Adrenal gland (tissue), 12 donors: ENCODE measurements around the gene FRMD1. TPM values are rescaled to one million over a fixed set of nuclear protein-coding genes. Genes with fewer than 3 reads are reported as not detected.

Experiments used
- DNase-seq, 7 donors: peaks; one replicate each; pipeline ENCODE4 v3.0.0-alpha.2; 2019 to 2020
- H3K27ac ChIP-seq, 5 donors: fragments of 200-600 bp; sonication (generic) in 4 of 5; 1 replicate in 3 of 5; 2 replicates in 2 of 5; pipeline versions ENCODE4 v1.5.1 to v1.8.0; 2016 to 2020; ENCODE audit warnings: mild to moderate bottlenecking in 1 of 5
- H3K27me3 ChIP-seq: fragments of 200-600 bp; 2 replicates; pipeline ENCODE4 v1.8.0; 2021
- H3K36me3 ChIP-seq, 2 donors: fragments of 200-600 bp; replicated peaks in 1 of 2; 1 replicate in 1 of 2; 2 replicates in 1 of 2; pipeline versions ENCODE4 v1.5.1 to v1.8.0; 2018 to 2022
- H3K4me1 ChIP-seq, 2 donors: fragments of 200-600 bp; replicated peaks in 1 of 2; 1 replicate in 1 of 2; 2 replicates in 1 of 2; pipeline versions ENCODE4 v1.5.1 to v1.8.0; 2018 to 2021
- H3K4me3 ChIP-seq, 4 donors: fragments of 200-600 bp; sonication (generic) in 3 of 4; one replicate each; pipeline ENCODE4 v1.5.1; 2016 to 2018
- H3K9me3 ChIP-seq, 3 donors: fragments of 200-600 bp; sonication (generic) in 1 of 3; replicated peaks in 1 of 3; 1 replicate in 2 of 3; 2 replicates in 1 of 3; pipeline versions ENCODE4 v1.5.1 to v1.8.0; 2016 to 2021
- CTCF ChIP-seq, 6 experiments: fragments of 450-650 bp in 4 of 6; fragments of 200-600 bp in 2 of 6; sonication (generic) in 1 of 6; IDR thresholded peaks; 1 replicate in 5 of 6; 2 replicates in 1 of 6; pipeline versions ENCODE4 v1.5.1 to v1.8.0; 2016 to 2021; ENCODE audit warnings: antibody characterized with exemption in 6 of 6, mild to moderate bottlenecking in 2 of 6, moderate library complexity in 1 of 6
- POLR2A ChIP-seq, 2 donors: fragments of 450-650 bp; IDR thresholded peaks; one replicate each; pipeline ENCODE4 v1.6.1; 2017; ENCODE audit warnings: antibody characterized with exemption in 2 of 2, mild to moderate bottlenecking in 2 of 2, moderate library complexity in 1 of 2
- WGBS, 4 donors: extraction: QIAGEN DNeasy Blood & Tissue Kit in 2 of 4; methylation state at CpG; one replicate each; pipeline versions ENCODE4 v1.1.5 to v1.1.7; 2013 to 2017; 5-methylcytosine and 5-hydroxymethylcytosine counted together
- intact Hi-C, 2 donors: fragments of 100-400 bp; cut with DNase I; formaldehyde crosslinking; loops; one replicate each; pipeline versions ENCODE4 v1.14.1 to v1.15.0; 2022 to 2023
- polyA plus RNA-seq, 3 donors: library from polyadenylated mRNA; stranded (reverse); fragments of 200-250 nt in 2 of 3; fragments of 350-450 nt in 1 of 3; fragmentation: Illumina TruSeq in 1 of 3; extraction: RNeasy Lipid Tissue Mini Kit (QIAGEN cat#74804) in 1 of 3; gene quantifications; one replicate each; pipeline ENCODE4 v1.2.3, GENCODE V29; 2013 to 2014
- total RNA-seq, 9 donors: library from RNA; depleted of rRNA in 4 of 9; stranded (reverse); fragments of >200 nt in 4 of 9; fragments of 120-200 nt in 1 of 9; fragmentation: NEBNext Ultra II Directional in 1 of 9; extraction: Animal tissue kit (Norgen Biotek cat#: 25700) in 1 of 9; gene quantifications; one replicate each; pipeline versions ENCODE4 v1.1.0 to v1.2.4, GENCODE V29; 2013 to 2023
- donor health status: healthy with polysubstance abuse.
- donor health status: Bipolar disorder and iron deficiency.
- donor health status: DM: yes; HTN: yes; CAD: no.
- donor health status: DM: no; HTN: no; CAD: no.
- donor health status: DM: no; HTN: no; CAD: no.
- donor health status: DM: yes; HTN: yes; CAD: no.

The FRMD1 gene
- total and polyA plus RNA-seq, 12 donors = under 0.01 to 0.32 (median 0.14) TPM; not detected in 7

GRCh38 chr6:168096271-168096764 is 17.3 kb upstream of the FRMD1 start:
- intact Hi-C loops = no loop called here
- Histone ChIP-seq H3K4me1 (no peaks in the 10 kb centered on the region), H3K9me3 (no peaks in the 10 kb centered on the region), H3K36me3 (no peaks in the 10 kb centered on the region), H3K4me3 (no peak overlapping the region), H3K27me3 (peaks cover 4% of the 10 kb centered on the region), H3K27ac (no peak overlapping the region)
- WGBS, 4 donors = 76 to 90% (median 83%) methylated on average over 7 to 13 of the region's 13 CpGs
- TF ChIP-seq CTCF (IDR thresholded peaks at IDR 0.05) = no peak
- TF ChIP-seq POLR2A (IDR thresholded peaks at IDR 0.05) = no peak
- DNase-seq = no peak

GRCh38 chr6:168095716-168096250 is 16.8 kb upstream of the FRMD1 start:
- H3K9me3 ChIP-seq = no peaks in the 10 kb centered on the region
- TF ChIP-seq POLR2A (IDR thresholded peaks at IDR 0.05) (no peak), CTCF (IDR thresholded peaks at IDR 0.05) (no peak)
- 89 to 92% (median 91%) methylated on average over 11 to 14 of the region's 14 CpGs for WGBS, 4 donors
- intact Hi-C loops = no loop called here
- no peak overlapping the region for H3K27ac ChIP-seq
- no peaks in the 10 kb centered on the region for H3K36me3 ChIP-seq
- DNase-seq = no peak
- H3K4me3 ChIP-seq = no peak overlapping the region
- no peaks in the 10 kb centered on the region for H3K27me3 ChIP-seq
- H3K4me1 ChIP-seq = no peaks in the 10 kb centered on the region

GRCh38 chr6:168095171-168095691 is 16.2 kb upstream of the FRMD1 start:
- Histone ChIP-seq H3K27ac (no peak overlapping the region), H3K4me3 (no peak overlapping the region), H3K9me3 (no peaks in the 10 kb centered on the region), H3K36me3 (no peaks in the 10 kb centered on the region), H3K4me1 (no peaks in the 10 kb centered on the region), H3K27me3 (no peaks in the 10 kb centered on the region)
- WGBS, 4 donors = 90 to 96% (median 92%) methylated on average over 5 to 17 of the region's 17 CpGs
- DNase-seq = no peak
- intact Hi-C loops = no loop called here
- TF ChIP-seq POLR2A (IDR thresholded peaks at IDR 0.05) (no peak), CTCF (IDR thresholded peaks at IDR 0.05) (no peak)

- H3K4me3 ChIP-seq = no peak overlapping the region
- no peaks in the 10 kb centered on the region for H3K9me3 ChIP-seq
- no peaks in the 10 kb centered on the region for H3K27me3 ChIP-seq
- H3K27ac ChIP-seq = no peak overlapping the region
- intact Hi-C loops = no loop called here
- DNase-seq = no peak
- WGBS, 4 donors = 81 to 91% (median 86%) methylated on average over 11 of the region's 11 CpGs
- no peaks in the 10 kb centered on the region for H3K36me3 ChIP-seq
- H3K4me1 ChIP-seq = no peaks in the 10 kb centered on the region
- TF ChIP-seq CTCF (IDR thresholded peaks at IDR 0.05) (no peak), POLR2A (IDR thresholded peaks at IDR 0.05) (no peak)
Observed at GRCh38 chr6:168093634-168094033, 14.6 kb upstream of the FRMD1 start.
